Measurements from ENCODE around the gene CXCL6.

Gene CXCL6

GRCh38 chr4:73855406-73855805 is 18.9 kb downstream of the CXCL6 start:
- Histone ChIP-seq H3K27ac (ENCODE audit: insufficient read depth in 1 of 2, low read depth in 1 of 2, low read length in 2 of 2, poor library complexity in 1 of 2, severe bottlenecking in 2 of 2) (no peak overlapping the region), H3K4me1 (ENCODE audit: control extremely low read depth in 1 of 4, control insufficient read depth in 4 of 4, insufficient read depth in 4 of 4, low read length in 3 of 4) (peaks cover 0 to 18% (median 11%) of the 10 kb centered on the region in 4 experiments), H3K9me3 (ENCODE audit: control extremely low read depth in 1 of 5, control insufficient read depth in 4 of 5, insufficient read depth in 2 of 5, low read depth in 1 of 5, low read length in 4 of 5) (no peaks in the 10 kb centered on the region), H3K4me3 (ENCODE audit: control insufficient read depth in 1 of 7, extremely low read depth in 1 of 7, insufficient read depth in 4 of 7, low read depth in 2 of 7, low read length in 6 of 7) (no peak overlapping the region), H3K27me3 (replicated peaks in 2 of 5; ENCODE audit: control insufficient read depth in 4 of 5, insufficient read depth in 5 of 5, low read length in 4 of 5) (peaks cover 0 to 9% (median 7%) of the 10 kb centered on the region in 5 experiments), H3K36me3 (ENCODE audit: control insufficient read depth in 4 of 4, insufficient read depth in 4 of 4, low read length in 3 of 4) (no peaks in the 10 kb centered on the region)
- no peak for DNase-seq
- CTCF ChIA-PET: interaction anchor here (0.6 to 1.4 kb wide), 2 partner anchors 9 to 123 kb away, joined by 3 to 4 read pairs; no protein-coding TSS in a partner anchor
- no CpG with 5 or more reads among the region's 4 CpGs for WGBS (ENCODE audit: insufficient coverage)
- POLR2A ChIA-PET: no interaction called here

GRCh38 chr4:73856518-73856917 is 20.0 kb downstream of the CXCL6 start:
- H3K4me3 ChIP-seq (ENCODE audit: control insufficient read depth in 1 of 7, extremely low read depth in 1 of 7, insufficient read depth in 4 of 7, low read depth in 2 of 7, low read length in 6 of 7): no peak overlapping the region
- H3K4me1 ChIP-seq (ENCODE audit: control extremely low read depth in 1 of 4, control insufficient read depth in 4 of 4, insufficient read depth in 4 of 4, low read length in 3 of 4): peaks cover 0 to 18% (median 11%) of the 10 kb centered on the region in 4 experiments
- peaks cover 0 to 9% (median 7%) of the 10 kb centered on the region in 5 experiments for H3K27me3 ChIP-seq (replicated peaks in 2 of 5; ENCODE audit: control insufficient read depth in 4 of 5, insufficient read depth in 5 of 5, low read length in 4 of 5)
- CTCF ChIA-PET: interaction anchor here (0.8 kb wide), 1 partner anchor 11 kb away, joined by 3 read pairs; no protein-coding TSS in a partner anchor
- POLR2A ChIA-PET: no interaction called here
- no peaks in the 10 kb centered on the region for H3K9me3 ChIP-seq (ENCODE audit: control extremely low read depth in 1 of 5, control insufficient read depth in 4 of 5, insufficient read depth in 2 of 5, low read depth in 1 of 5, low read length in 4 of 5)
- H3K27ac ChIP-seq (ENCODE audit: insufficient read depth in 1 of 2, low read depth in 1 of 2, low read length in 2 of 2, poor library complexity in 1 of 2, severe bottlenecking in 2 of 2): no peak overlapping the region
- no peaks in the 10 kb centered on the region for H3K36me3 ChIP-seq (ENCODE audit: control insufficient read depth in 4 of 4, insufficient read depth in 4 of 4, low read length in 3 of 4)
- DNase-seq: no peak

GRCh38 chr4:73859614-73860088 is 23.2 kb downstream of the CXCL6 start:
- Histone ChIP-seq H3K36me3 (ENCODE audit: control insufficient read depth in 4 of 4, insufficient read depth in 4 of 4, low read length in 3 of 4) (no peaks in the 10 kb centered on the region), H3K27me3 (replicated peaks in 2 of 5; ENCODE audit: control insufficient read depth in 4 of 5, insufficient read depth in 5 of 5, low read length in 4 of 5) (peaks cover 0 to 2% (median 0%) of the 10 kb centered on the region in 5 experiments), H3K27ac (ENCODE audit: insufficient read depth in 1 of 2, low read depth in 1 of 2, low read length in 2 of 2, poor library complexity in 1 of 2, severe bottlenecking in 2 of 2) (no peak overlapping the region), H3K4me1 (ENCODE audit: control extremely low read depth in 1 of 4, control insufficient read depth in 4 of 4, insufficient read depth in 4 of 4, low read length in 3 of 4) (peaks cover 0 to 9% (median 8%) of the 10 kb centered on the region in 4 experiments), H3K9me3 (ENCODE audit: control extremely low read depth in 1 of 5, control insufficient read depth in 4 of 5, insufficient read depth in 2 of 5, low read depth in 1 of 5, low read length in 4 of 5) (no peaks in the 10 kb centered on the region), H3K4me3 (ENCODE audit: control insufficient read depth in 1 of 7, extremely low read depth in 1 of 7, insufficient read depth in 4 of 7, low read depth in 2 of 7, low read length in 6 of 7) (no peak overlapping the region)
- CTCF ChIA-PET: interaction anchor here (0.7 to 2.5 kb wide), 10 partner anchors 9 to 274 kb away, joined by 3 to 21 read pairs (median 4); partner anchors contain the start of gene CXCL6
- POLR2A ChIA-PET: no interaction called here
- DNase-seq: peak in 2 of 3 donors; percentile 64 to 70

- DNase-seq: no peak
- H3K4me3 ChIP-seq (ENCODE audit: control insufficient read depth in 1 of 7, extremely low read depth in 1 of 7, insufficient read depth in 4 of 7, low read depth in 2 of 7, low read length in 6 of 7): no peak overlapping the region
- peaks cover 0 to 9% (median 8%) of the 10 kb centered on the region in 4 experiments for H3K4me1 ChIP-seq (ENCODE audit: control extremely low read depth in 1 of 4, control insufficient read depth in 4 of 4, insufficient read depth in 4 of 4, low read length in 3 of 4)
- ChIA-PET POLR2A (no interaction called here), CTCF (interaction anchor here (0.8 to 2.5 kb wide), 7 partner anchors 8 to 198 kb away, joined by 3 to 21 read pairs (median 4); partner anchors contain the start of gene CXCL6)
- H3K27ac ChIP-seq (ENCODE audit: insufficient read depth in 1 of 2, low read depth in 1 of 2, low read length in 2 of 2, poor library complexity in 1 of 2, severe bottlenecking in 2 of 2): no peak overlapping the region
- H3K36me3 ChIP-seq (ENCODE audit: control insufficient read depth in 4 of 4, insufficient read depth in 4 of 4, low read length in 3 of 4): no peaks in the 10 kb centered on the region
- no peaks in the 10 kb centered on the region for H3K9me3 ChIP-seq (ENCODE audit: control extremely low read depth in 1 of 5, control insufficient read depth in 4 of 5, insufficient read depth in 2 of 5, low read depth in 1 of 5, low read length in 4 of 5)
- H3K27me3 ChIP-seq (replicated peaks in 2 of 5; ENCODE audit: control insufficient read depth in 4 of 5, insufficient read depth in 5 of 5, low read length in 4 of 5): no peaks in the 10 kb centered on the region
- no CpG with 5 or more reads among the region's 4 CpGs for WGBS (ENCODE audit: insufficient coverage)
These were observed 23.7 kb downstream of the CXCL6 start for GRCh38 chr4:73860181-73860580.

GRCh38 chr4:73860917-73861316 is 24.4 kb downstream of the CXCL6 start:
- Histone ChIP-seq H3K27me3 (replicated peaks in 2 of 5; ENCODE audit: control insufficient read depth in 4 of 5, insufficient read depth in 5 of 5, low read length in 4 of 5) (no peaks in the 10 kb centered on the region), H3K4me1 (ENCODE audit: control extremely low read depth in 1 of 4, control insufficient read depth in 4 of 4, insufficient read depth in 4 of 4, low read length in 3 of 4) (peaks cover 0 to 9% (median 8%) of the 10 kb centered on the region in 4 experiments), H3K4me3 (ENCODE audit: control insufficient read depth in 1 of 7, extremely low read depth in 1 of 7, insufficient read depth in 4 of 7, low read depth in 2 of 7, low read length in 6 of 7) (no peak overlapping the region), H3K9me3 (ENCODE audit: control extremely low read depth in 1 of 5, control insufficient read depth in 4 of 5, insufficient read depth in 2 of 5, low read depth in 1 of 5, low read length in 4 of 5) (no peaks in the 10 kb centered on the region), H3K27ac (ENCODE audit: insufficient read depth in 1 of 2, low read depth in 1 of 2, low read length in 2 of 2, poor library complexity in 1 of 2, severe bottlenecking in 2 of 2) (no peak overlapping the region), H3K36me3 (ENCODE audit: control insufficient read depth in 4 of 4, insufficient read depth in 4 of 4, low read length in 3 of 4) (no peaks in the 10 kb centered on the region)
- WGBS (ENCODE audit: insufficient coverage): no CpG with 5 or more reads among the region's 3 CpGs
- ChIA-PET POLR2A (no interaction called here), CTCF (interaction anchor here (2.1 to 2.4 kb wide), 2 partner anchors 8 to 11 kb away, joined by 6 to 10 read pairs; partner anchors contain the start of gene PF4V1)
- no peak for DNase-seq

DNA sequence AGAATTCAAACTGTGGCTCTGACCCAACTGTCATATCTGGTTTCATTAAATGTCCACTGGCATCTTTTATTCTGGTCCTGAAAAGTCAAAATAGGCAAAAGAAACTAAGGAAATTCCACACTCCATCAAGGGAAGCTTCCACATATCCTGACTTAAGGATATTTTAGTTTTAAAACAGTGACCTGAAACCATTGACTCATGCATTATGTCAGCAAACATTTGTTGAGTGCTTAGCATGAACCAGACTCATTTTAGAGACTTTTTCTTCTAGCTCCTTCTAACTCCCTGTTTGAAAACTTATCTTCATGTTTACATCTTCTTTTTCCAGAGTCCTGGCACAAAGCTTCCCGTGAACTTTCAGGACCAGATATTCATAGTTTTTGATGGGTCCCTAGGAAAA is 25.8 kb downstream of the CXCL6 start:
- CTCF ChIA-PET: interaction anchor here (1.2 to 4.7 kb wide), 7 partner anchors 9 to 204 kb away, joined by 3 to 38 read pairs (median 6); partner anchors contain the start of gene PF4V1
- H3K36me3 ChIP-seq (ENCODE audit: control insufficient read depth in 4 of 4, insufficient read depth in 4 of 4, low read length in 3 of 4): no peaks in the 10 kb centered on the region
- H3K9me3 ChIP-seq (ENCODE audit: control extremely low read depth in 1 of 5, control insufficient read depth in 4 of 5, insufficient read depth in 2 of 5, low read depth in 1 of 5, low read length in 4 of 5): no peaks in the 10 kb centered on the region
- H3K4me3 ChIP-seq (ENCODE audit: control insufficient read depth in 1 of 7, extremely low read depth in 1 of 7, insufficient read depth in 4 of 7, low read depth in 2 of 7, low read length in 6 of 7): no peak overlapping the region
- POLR2A ChIA-PET: interaction anchor here (0.6 kb wide), 1 partner anchor 300 kb away, joined by 3 read pairs; no protein-coding TSS in a partner anchor
- WGBS (ENCODE audit: insufficient coverage): 100% methylated on average over 1 of the region's 1 CpG
- peaks cover 0 to 9% (median 8%) of the 10 kb centered on the region in 4 experiments for H3K4me1 ChIP-seq (ENCODE audit: control extremely low read depth in 1 of 4, control insufficient read depth in 4 of 4, insufficient read depth in 4 of 4, low read length in 3 of 4)
- no peak for DNase-seq
- no peaks in the 10 kb centered on the region for H3K27me3 ChIP-seq (replicated peaks in 2 of 5; ENCODE audit: control insufficient read depth in 4 of 5, insufficient read depth in 5 of 5, low read length in 4 of 5)
- H3K27ac ChIP-seq (ENCODE audit: insufficient read depth in 1 of 2, low read depth in 1 of 2, low read length in 2 of 2, poor library complexity in 1 of 2, severe bottlenecking in 2 of 2): no peak overlapping the region

GRCh38 chr4:73864365-73864764 is 27.9 kb downstream of the CXCL6 start:
- no peak overlapping the region for H3K4me3 ChIP-seq (ENCODE audit: control insufficient read depth in 1 of 7, extremely low read depth in 1 of 7, insufficient read depth in 4 of 7, low read depth in 2 of 7, low read length in 6 of 7)
- WGBS (ENCODE audit: insufficient coverage): 86% methylated on average over 2 of the region's 2 CpGs
- H3K9me3 ChIP-seq (ENCODE audit: control extremely low read depth in 1 of 5, control insufficient read depth in 4 of 5, insufficient read depth in 2 of 5, low read depth in 1 of 5, low read length in 4 of 5): no peaks in the 10 kb centered on the region
- H3K36me3 ChIP-seq (ENCODE audit: control insufficient read depth in 4 of 4, insufficient read depth in 4 of 4, low read length in 3 of 4): no peaks in the 10 kb centered on the region
- ChIA-PET CTCF (interaction anchor here (0.7 to 4.7 kb wide), 26 partner anchors 10 to 314 kb away, joined by 3 to 38 read pairs (median 4); partner anchors contain the start of genes CXCL3 and CXCL6), POLR2A (interaction anchor here (0.8 kb wide), 1 partner anchor 40 kb away, joined by 3 read pairs; no protein-coding TSS in a partner anchor)
- peaks cover 0 to under 1% (median 0%) of the 10 kb centered on the region in 5 experiments for H3K27me3 ChIP-seq (replicated peaks in 2 of 5; ENCODE audit: control insufficient read depth in 4 of 5, insufficient read depth in 5 of 5, low read length in 4 of 5)
- no peak overlapping the region for H3K27ac ChIP-seq (ENCODE audit: insufficient read depth in 1 of 2, low read depth in 1 of 2, low read length in 2 of 2, poor library complexity in 1 of 2, severe bottlenecking in 2 of 2)
- peak in 2 of 3 donors; percentile 57 to 60 for DNase-seq
- H3K4me1 ChIP-seq (ENCODE audit: control extremely low read depth in 1 of 4, control insufficient read depth in 4 of 4, insufficient read depth in 4 of 4, low read length in 3 of 4): peaks cover 0 to 12% (median 7%) of the 10 kb centered on the region in 4 experiments
